Mesenchymal stem cell (in vitro differentiated cells and primary cell): ENCODE data around the gene OBP2A.

Experiments used
- DNase-seq: peaks from one replicate; pipeline ENCODE4 v3.0.0-alpha.2; 2013
- H2AFZ ChIP-seq: one replicate; pipeline ENCODE4 v1.6.1; 2013; ENCODE audit warnings: low read depth, mild to moderate bottlenecking, control low read depth, inconsistent platforms, low read length, moderate library complexity
- H2AK5ac ChIP-seq: 2 replicates; pipeline ENCODE4 v1.6.1; 2013; ENCODE audit warnings: low read length, moderate library complexity, mild to moderate bottlenecking, inconsistent platforms; ENCODE audit not compliant: severe bottlenecking
- H2BK120ac ChIP-seq: one replicate; pipeline ENCODE4 v1.6.1; 2013; ENCODE audit warnings: low read depth, mild to moderate bottlenecking, inconsistent platforms, low read length, moderate library complexity
- H2BK12ac ChIP-seq, 2 experiments: one replicate each; pipeline ENCODE4 v1.6.1; 2013; ENCODE audit warnings: inconsistent platforms in 2 of 2, low read length in 2 of 2, mild to moderate bottlenecking in 2 of 2, moderate library complexity in 2 of 2, control low read depth in 1 of 2
- H2BK15ac ChIP-seq: one replicate; pipeline ENCODE4 v1.6.1; 2013; ENCODE audit warnings: mild to moderate bottlenecking, low read depth, inconsistent platforms; ENCODE audit not compliant: poor library complexity, severe bottlenecking
- H2BK5ac ChIP-seq: 2 replicates; pipeline ENCODE4 v1.6.1; 2013; ENCODE audit warnings: low read depth, mild to moderate bottlenecking, low read length, control low read depth, inconsistent platforms; ENCODE audit not compliant: poor library complexity, severe bottlenecking
- H3K14ac ChIP-seq, 2 experiments: one replicate each; pipeline ENCODE4 v1.6.1; 2013; ENCODE audit warnings: inconsistent platforms in 2 of 2, low read length in 2 of 2, control low read depth in 1 of 2, mild to moderate bottlenecking in 1 of 2, moderate library complexity in 1 of 2
- H3K18ac ChIP-seq, 2 experiments: one replicate each; pipeline ENCODE4 v1.6.1; 2013; ENCODE audit warnings: inconsistent platforms in 2 of 2, low read length in 2 of 2, control low read depth in 1 of 2, low read depth in 1 of 2, mild to moderate bottlenecking in 1 of 2
- H3K23ac ChIP-seq, 2 experiments: one replicate each; pipeline ENCODE4 v1.6.1; 2013; ENCODE audit warnings: inconsistent platforms in 2 of 2, low read length in 2 of 2, mild to moderate bottlenecking in 2 of 2, moderate library complexity in 2 of 2, control low read depth in 1 of 2
- H3K27ac ChIP-seq: 2 replicates; pipeline ENCODE4 v1.5.1; 2013; ENCODE audit warnings: mild to moderate bottlenecking, moderate library complexity, low read length, control low read depth, inconsistent platforms; ENCODE audit not compliant: poor library complexity, severe bottlenecking
- H3K27me3 ChIP-seq, 2 experiments: 2 replicates each; pipeline versions ENCODE4 v1.6.1 to v1.7.0; 2013; ENCODE audit warnings: low read length in 2 of 2, mild to moderate bottlenecking in 2 of 2, moderate library complexity in 2 of 2, control low read depth in 1 of 2, inconsistent platforms in 1 of 2; ENCODE audit not compliant: control insufficient read depth in 1 of 2, insufficient read depth in 1 of 2
- H3K36me3 ChIP-seq, 2 experiments: 2 replicates each; pipeline versions ENCODE4 v1.6.1 to v1.7.0; 2013; ENCODE audit warnings: low read length in 2 of 2, control low read depth in 1 of 2, inconsistent platforms in 1 of 2, low read depth in 1 of 2, mild to moderate bottlenecking in 1 of 2; ENCODE audit not compliant: insufficient read depth in 2 of 2, control insufficient read depth in 1 of 2
- H3K4ac ChIP-seq, 2 experiments: one replicate each; pipeline ENCODE4 v1.6.1; 2013; ENCODE audit warnings: inconsistent platforms in 2 of 2, low read length in 2 of 2, mild to moderate bottlenecking in 2 of 2, moderate library complexity in 2 of 2, control low read depth in 1 of 2, low read depth in 1 of 2
- H3K4me1 ChIP-seq: 2 replicates; pipeline ENCODE4 v1.6.1; 2013; ENCODE audit warnings: low read depth, low read length, control low read depth; ENCODE audit not compliant: control insufficient read depth, insufficient read depth
- H3K4me2 ChIP-seq: 2 replicates; pipeline ENCODE4 v1.6.1; 2013; ENCODE audit warnings: low read length, mild to moderate bottlenecking, inconsistent platforms; ENCODE audit not compliant: poor library complexity, severe bottlenecking
- H3K4me3 ChIP-seq, 2 experiments: 2 replicates each; pipeline versions ENCODE4 v1.5.1 to v1.7.0; 2013; ENCODE audit warnings: low read length in 2 of 2, mild to moderate bottlenecking in 2 of 2, control low read depth in 1 of 2, low read depth in 1 of 2; ENCODE audit not compliant: insufficient read depth in 1 of 2
- H3K79me1 ChIP-seq: replicated peaks from 2 replicates; pipeline ENCODE4 v1.6.1; 2013; ENCODE audit warnings: mild to moderate bottlenecking, control low read depth, low read length, inconsistent platforms; ENCODE audit not compliant: poor library complexity, severe bottlenecking
- H3K9ac ChIP-seq: 2 replicates; pipeline ENCODE4 v1.7.0; 2013; ENCODE audit warnings: mild to moderate bottlenecking, low read length, moderate library complexity
- H3K9me3 ChIP-seq: 2 replicates; pipeline ENCODE4 v1.7.0; 2013; ENCODE audit warnings: mild to moderate bottlenecking, low read length; ENCODE audit not compliant: control insufficient read depth
- H4K8ac ChIP-seq: one replicate; pipeline ENCODE4 v1.6.1; 2013; ENCODE audit warnings: inconsistent platforms, mild to moderate bottlenecking, low read length, moderate library complexity
- H4K91ac ChIP-seq: one replicate; pipeline ENCODE4 v1.6.1; 2013; ENCODE audit warnings: mild to moderate bottlenecking, low read length, inconsistent platforms
- WGBS: methylation state at CpG from one replicate; pipeline ENCODE4 v1.1.7; 2013; ENCODE audit warnings: mixed read lengths; 5-methylcytosine and 5-hydroxymethylcytosine counted together

The OBP2A gene

DNA sequence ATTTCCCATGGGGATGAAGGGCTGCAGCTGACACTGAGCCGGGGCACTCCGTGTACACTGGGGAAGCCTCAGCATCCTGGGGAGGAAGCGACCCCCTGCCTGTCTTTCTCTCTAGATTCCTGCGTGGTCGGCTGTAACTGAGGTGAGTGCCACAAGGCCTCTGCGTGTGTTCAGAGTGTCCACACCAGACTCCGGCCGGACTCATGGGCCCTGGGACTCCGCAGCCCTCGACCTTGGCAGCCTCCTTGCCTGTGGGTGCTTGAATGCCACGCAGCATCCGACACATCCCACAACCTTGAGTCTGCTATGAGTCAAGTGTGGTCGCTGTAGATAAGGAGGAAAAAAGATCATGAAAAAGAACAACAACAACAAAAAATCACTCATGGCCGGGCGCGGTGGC is 39.0 kb downstream of the OBP2A start:
- WGBS, result 76% methylated on average over 14 of the region's 16 CpGs
- no peak overlapping the region for H2BK12ac ChIP-seq
- DNase-seq, result no peak
- no peak overlapping the region for H3K14ac ChIP-seq
- no peak overlapping the region for H4K91ac ChIP-seq
- no peak overlapping the region for H3K4me3 ChIP-seq
- no peak overlapping the region for H2AK5ac ChIP-seq
- no peaks in the 10 kb centered on the region for H3K79me1 ChIP-seq
- H3K23ac ChIP-seq, result no peak overlapping the region
- H3K36me3 ChIP-seq, result no peaks in the 10 kb centered on the region
- no peak overlapping the region for H3K4ac ChIP-seq
- H3K4me2 ChIP-seq, result no peak overlapping the region
- no peak overlapping the region for H2BK5ac ChIP-seq
- H2AFZ ChIP-seq, result no peak overlapping the region
- no peak overlapping the region for H2BK15ac ChIP-seq
- peaks cover 0 to 13% of the 10 kb centered on the region in 2 experiments for H3K27me3 ChIP-seq
- no peak overlapping the region for H3K27ac ChIP-seq
- H4K8ac ChIP-seq, result no peak overlapping the region
- no peak overlapping the region for H3K18ac ChIP-seq
- H3K4me1 ChIP-seq, result no peaks in the 10 kb centered on the region
- no peak overlapping the region for H2BK120ac ChIP-seq
- H3K9me3 ChIP-seq, result peaks cover 2% of the 10 kb centered on the region
- no peak overlapping the region for H3K9ac ChIP-seq

DNA sequence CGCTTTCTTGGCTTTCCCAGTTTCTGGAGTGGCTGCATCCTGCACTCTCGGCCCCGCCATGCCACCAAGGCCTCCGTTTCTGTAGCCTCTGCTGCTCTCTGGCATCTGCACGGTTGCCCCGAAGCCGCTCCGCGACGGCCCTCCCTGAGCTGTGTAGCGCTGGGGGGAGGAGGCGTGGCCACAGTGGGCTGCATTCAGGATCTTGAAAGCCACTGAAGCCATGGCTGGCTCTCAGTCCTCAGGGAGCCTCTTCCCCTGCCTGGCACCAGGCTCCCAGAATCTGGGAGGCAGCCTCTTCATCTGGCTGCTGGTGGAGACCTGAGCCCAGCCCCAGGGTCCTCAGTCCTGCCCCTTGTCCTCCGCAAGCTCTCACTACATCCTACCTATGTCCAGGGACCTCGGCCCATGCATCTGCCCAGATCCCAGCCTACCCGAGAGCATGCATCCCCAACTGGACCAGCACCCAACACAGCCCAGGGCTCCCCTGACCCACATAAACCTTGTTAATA is 40.7 kb downstream of the OBP2A start:
- H3K79me1 ChIP-seq, result no peaks in the 10 kb centered on the region
- WGBS, result 82% methylated on average over 14 of the region's 15 CpGs

GRCh38 chr9:135587658-135588057 is 41.7 kb downstream of the OBP2A start:
- Histone ChIP-seq H3K4me1 (no peaks in the 10 kb centered on the region), H3K4me2 (no peak overlapping the region), H3K9me3 (no peaks in the 10 kb centered on the region), H2AFZ (no peak overlapping the region), H3K18ac (no peak overlapping the region), H3K4ac (no peak overlapping the region), H3K9ac (no peak overlapping the region), H3K23ac (no peak overlapping the region), H2AK5ac (no peak overlapping the region), H3K36me3 (no peaks in the 10 kb centered on the region), H3K4me3 (no peak overlapping the region), H2BK120ac (no peak overlapping the region), H4K8ac (no peak overlapping the region), H3K79me1 (no peaks in the 10 kb centered on the region), H3K27me3 (peaks cover 0 to 16% of the 10 kb centered on the region in 2 experiments), H4K91ac (no peak overlapping the region), H2BK5ac (no peak overlapping the region), H3K27ac (no peak overlapping the region), H2BK15ac (no peak overlapping the region), H2BK12ac (no peak overlapping the region), H3K14ac (no peak overlapping the region)
- no peak for DNase-seq
- WGBS, result 67% methylated on average over 2 of the region's 7 CpGs

More for the DNA sequence above, 40.7 kb downstream of the OBP2A start:
- Histone ChIP-seq H3K36me3 (no peaks in the 10 kb centered on the region), H2AFZ (no peak overlapping the region), H3K27ac (no peak overlapping the region), H3K4ac (no peak overlapping the region), H2AK5ac (no peak overlapping the region), H2BK12ac (no peak overlapping the region), H3K27me3 (peaks cover 0 to 16% of the 10 kb centered on the region in 2 experiments), H3K18ac (no peak overlapping the region), H2BK120ac (no peak overlapping the region), H2BK15ac (no peak overlapping the region), H3K14ac (no peak overlapping the region), H3K4me3 (no peak overlapping the region), H3K23ac (no peak overlapping the region), H3K4me2 (no peak overlapping the region), H4K8ac (no peak overlapping the region), H4K91ac (no peak overlapping the region), H3K9me3 (no peaks in the 10 kb centered on the region), H2BK5ac (no peak overlapping the region), H3K9ac (no peak overlapping the region), H3K4me1 (no peaks in the 10 kb centered on the region)
- DNase-seq, result no peak

DNA sequence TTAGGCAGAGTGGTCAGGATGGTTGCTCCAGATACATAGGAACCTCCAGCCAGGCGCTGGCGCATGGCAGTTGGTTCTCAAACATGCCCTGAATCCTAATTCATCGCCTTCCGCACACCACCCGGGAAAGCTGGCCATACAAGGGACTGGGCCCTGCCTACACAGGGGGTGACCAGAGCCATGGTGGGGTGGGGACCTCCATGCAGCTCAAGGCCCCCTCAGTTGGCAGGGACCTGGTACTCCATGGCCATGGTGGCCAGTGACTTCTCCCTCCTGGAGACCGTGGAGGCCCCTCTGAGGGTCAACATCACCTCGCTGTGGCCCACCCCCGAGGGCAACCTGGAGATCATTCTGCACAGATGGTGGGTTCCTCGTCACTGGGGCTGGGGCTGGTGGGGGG is 42.4 kb downstream of the OBP2A start:
- H3K4me1 ChIP-seq, result no peaks in the 10 kb centered on the region
- H2BK15ac ChIP-seq, result no peak overlapping the region
- H2BK120ac ChIP-seq, result no peak overlapping the region
- no peak overlapping the region for H3K23ac ChIP-seq
- H4K91ac ChIP-seq, result no peak overlapping the region
- H3K18ac ChIP-seq, result no peak overlapping the region
- no peak overlapping the region for H3K27ac ChIP-seq
- no peak overlapping the region for H2AK5ac ChIP-seq
- H3K4me3 ChIP-seq, result no peak overlapping the region
- H3K9ac ChIP-seq, result no peak overlapping the region
- no peak overlapping the region for H3K4ac ChIP-seq
- H2AFZ ChIP-seq, result no peak overlapping the region
- no peak overlapping the region for H4K8ac ChIP-seq
- no peak for DNase-seq
- H2BK5ac ChIP-seq, result no peak overlapping the region
- no peaks in the 10 kb centered on the region for H3K9me3 ChIP-seq
- H3K27me3 ChIP-seq, result peaks cover 0 to 16% of the 10 kb centered on the region in 2 experiments
- H3K4me2 ChIP-seq, result no peak overlapping the region
- no peaks in the 10 kb centered on the region for H3K36me3 ChIP-seq
- WGBS, result 87% methylated on average over 9 of the region's 9 CpGs
- H3K79me1 ChIP-seq, result no peaks in the 10 kb centered on the region
- no peak overlapping the region for H2BK12ac ChIP-seq
- no peak overlapping the region for H3K14ac ChIP-seq
